HepG2 (cell line): ENCODE results near the gene JMJD8. TPM values are rescaled to one million over a fixed set of nuclear protein-coding genes. Genes with fewer than 3 reads are reported as not detected.

Experiments
- CBX1 ChIP-seq: IDR thresholded peaks from one replicate; pipeline ENCODE4 v1.6.1; 2016; ENCODE audit warnings: antibody characterized with exemption, low read depth
- FOXJ3 ChIP-seq: sonication (generic); formaldehyde crosslinking; IDR thresholded peaks from 2 replicates; pipeline ENCODE4 v1.4.0; 2020; ENCODE audit warnings: missing genetic modification reagents, mild to moderate bottlenecking, borderline replicate concordance
- GRHL1 ChIP-seq: sonication (generic); formaldehyde crosslinking; conservative IDR thresholded peaks from 2 replicates; pipeline ENCODE4 v1.8.0; 2022; ENCODE audit warnings: missing genetic modification reagents
- HDAC6 ChIP-seq: fragments of 200-600 bp; sonication (generic); IDR thresholded peaks from 2 replicates; pipeline ENCODE4 v1.7.0; 2017; ENCODE audit warnings: mild to moderate bottlenecking, antibody characterized with exemption, low read length, low read depth
- HNF1B ChIP-seq: sonication (generic); formaldehyde crosslinking; IDR thresholded peaks from 2 replicates; pipeline ENCODE4 v1.5.1; 2020; ENCODE audit warnings: mild to moderate bottlenecking, moderate library complexity, missing genetic modification reagents
- JUN ChIP-seq: sonication (generic); formaldehyde crosslinking; IDR thresholded peaks from 2 replicates; pipeline ENCODE4 v1.4.0; 2020; ENCODE audit warnings: mild to moderate bottlenecking, missing genetic modification reagents
- NFRKB ChIP-seq: fragments of 450-650 bp; IDR thresholded peaks from 2 replicates; pipeline ENCODE4 v1.6.1; 2017
- RNF2 ChIP-seq: fragments of 450-650 bp; conservative IDR thresholded peaks from 2 replicates; pipeline ENCODE4 v1.6.1; 2016; ENCODE audit warnings: low read depth
- RNF219 ChIP-seq: sonication (generic); formaldehyde crosslinking; IDR thresholded peaks from 2 replicates; pipeline ENCODE4 v1.5.0; 2020; ENCODE audit warnings: mild to moderate bottlenecking, missing genetic modification reagents
- SP4 ChIP-seq: sonication (generic); formaldehyde crosslinking; IDR thresholded peaks from 2 replicates; pipeline ENCODE4 v1.8.1; 2023; ENCODE audit warnings: mild to moderate bottlenecking, missing genetic modification reagents
- ZBED4 ChIP-seq: sonication (generic); formaldehyde crosslinking; IDR thresholded peaks from 2 replicates; pipeline ENCODE4 v1.4.0; 2020; ENCODE audit warnings: missing genetic modification reagents, borderline replicate concordance
- ZNF10 ChIP-seq: sonication (generic); formaldehyde crosslinking; IDR thresholded peaks from 2 replicates; pipeline ENCODE4 v1.4.0; 2020; ENCODE audit warnings: mild to moderate bottlenecking, low read depth, missing genetic modification reagents, borderline replicate concordance
- ZNF276 ChIP-seq: sonication (generic); formaldehyde crosslinking; IDR thresholded peaks from 2 replicates; pipeline ENCODE4 v1.4.0; 2020; ENCODE audit warnings: mild to moderate bottlenecking, low read depth, missing genetic modification reagents
- ZNF354B ChIP-seq: sonication (generic); formaldehyde crosslinking; IDR thresholded peaks from 2 replicates; pipeline ENCODE4 v1.8.0; 2022; ENCODE audit warnings: mild to moderate bottlenecking, missing genetic modification reagents
- ZNF614 ChIP-seq: IDR thresholded peaks from 2 replicates; pipeline ENCODE4 v1.6.1; 2018; ENCODE audit warnings: missing biosample characterization, missing genetic modification reagents, inconsistent platforms, borderline replicate concordance
- ZNF75D ChIP-seq: sonication (generic); formaldehyde crosslinking; IDR thresholded peaks from 2 replicates; pipeline ENCODE4 v1.8.1; 2023; ENCODE audit warnings: missing genetic modification reagents, mild to moderate bottlenecking, borderline replicate concordance
- ZNF790 ChIP-seq: sonication (generic); formaldehyde crosslinking; IDR thresholded peaks from 2 replicates; pipeline ENCODE4 v1.8.0; 2022; ENCODE audit warnings: missing genetic modification reagents, mild to moderate bottlenecking, borderline replicate concordance
- ZSCAN12 ChIP-seq: sonication (generic); formaldehyde crosslinking; IDR thresholded peaks from 2 replicates; pipeline ENCODE4 v1.9.0; 2021; ENCODE audit warnings: mild to moderate bottlenecking, missing genetic modification reagents
- polyA plus RNA-seq, 8 experiments: library from polyadenylated mRNA; depleted of rRNA in 3 of 8; stranded (reverse) in 7 of 8; unstranded in 1 of 8; fragments of >200 nt; fragmentation: Illumina TruSeq in 4 of 8; extraction: Trizol in 4 of 8; gene quantifications; 2 replicates each; pipeline versions ENCODE4 v1.2.1 to v1.2.3, GENCODE V29; 2011 to 2016; ENCODE audit warnings: low read depth in 4 of 8, missing spikeins in 1 of 8, mixed read lengths in 1 of 8; ENCODE audit not compliant: insufficient read depth in 1 of 8
- total RNA-seq, 5 experiments: library from RNA; depleted of rRNA; stranded (reverse); fragments of >200 nt; fragmentation: Illumina TruSeq; extraction: Trizol; gene quantifications; 2 replicates each; pipeline ENCODE4 v1.2.3, GENCODE V29; 2016; ENCODE audit warnings: low read depth in 1 of 5

Gene JMJD8
- total and polyA plus RNA-seq, 2 of the 13 experiments (the other 11 are each of a cell fraction or from before 2014, with no cell fraction given) = 2.6 to 11.8 TPM

- no peak for TF ChIP-seq ZNF354B (CRISPR knock-in tag)
- no peak for TF ChIP-seq FOXJ3 (CRISPR knock-in tag)
- TF ChIP-seq ZNF790 = no peak
- no peak for TF ChIP-seq HDAC6
- TF ChIP-seq CBX1 = no peak
- TF ChIP-seq ZBED4 (CRISPR knock-in tag) = no peak; the same call in 1 of the 2 replicates
- TF ChIP-seq JUN (CRISPR knock-in tag) = 0 out of 2 replicates have a peak, but pooled peaks have one; percentile 36
- no peak for TF ChIP-seq ZNF276 (CRISPR knock-in tag)
- TF ChIP-seq RNF219 (CRISPR knock-in tag) = no peak
- no peak for TF ChIP-seq SP4 (CRISPR knock-in tag)
- no peak for TF ChIP-seq ZNF10 (CRISPR knock-in tag)
- TF ChIP-seq HNF1B (CRISPR knock-in tag) = peak; percentile 63; the same call in 1 of the 2 replicates
- no peak for TF ChIP-seq ZNF75D (CRISPR knock-in tag)
- no peak for TF ChIP-seq NFRKB
- TF ChIP-seq ZNF614 (CRISPR knock-in tag) = no peak
- TF ChIP-seq RNF2 = peak; percentile 84
- TF ChIP-seq ZSCAN12 (CRISPR knock-in tag) = no peak
- no peak for TF ChIP-seq GRHL1 (CRISPR knock-in tag)
These were observed 11.4 kb upstream of the JMJD8 start (continued) for GRCh38 chr16:695355-696089.
